WTC11 (cell line): ENCODE data around the gene BACE1-AS. TPM values are rescaled to one million over a fixed set of nuclear protein-coding genes. Genes with fewer than 3 reads are reported as not detected.

Experiments used
- ATAC-seq: fragments of 200-7000 bp; cut with Tn5 transposase; 2 replicates; pipeline ENCODE4 v1.10.0; 2021; ENCODE audit warnings: mild to moderate bottlenecking, moderate library complexity
- CTCF ChIA-PET: fragments of 300-600 bp; sonication (Branson Sonifier 250); formaldehyde crosslinking; loops from one replicate; lab custom pipeline; 2021; ENCODE audit warnings: antibody characterized with exemption; lab: Charles Lee
- POLR2A ChIA-PET: fragments of 350-600 bp; sonication (Branson Sonifier 250); formaldehyde crosslinking; loops from one replicate; lab custom pipeline; 2021; ENCODE audit warnings: antibody characterized with exemption; lab: Charles Lee
- DNase-seq: peaks from one replicate; pipeline ENCODE4 v3.0.0; 2021; ENCODE audit warnings: low spot score
- H3K27ac Mint-ChIP-seq: 2 replicates; pipeline ENCODE4 v1.8.0; 2021; ENCODE audit warnings: mixed read lengths
- H3K27me3 Mint-ChIP-seq: 2 replicates; pipeline ENCODE4 v1.8.0; 2021; ENCODE audit warnings: low read depth, mild to moderate bottlenecking, moderate library complexity, mixed read lengths
- H3K36me3 Mint-ChIP-seq: 2 replicates; pipeline ENCODE4 v1.8.0; 2021; ENCODE audit warnings: mixed read lengths
- H3K4me1 Mint-ChIP-seq: 2 replicates; pipeline ENCODE4 v1.8.0; 2022; ENCODE audit warnings: mixed read lengths
- H3K4me3 Mint-ChIP-seq: 2 replicates; pipeline ENCODE4 v1.8.0; 2021; ENCODE audit warnings: mild to moderate bottlenecking, moderate library complexity, mixed read lengths
- H3K9me3 Mint-ChIP-seq: 2 replicates; pipeline ENCODE4 v1.8.0; 2021; ENCODE audit warnings: mixed read lengths
- ELF4 ChIP-seq: sonication (generic); formaldehyde crosslinking; IDR thresholded peaks from 2 replicates; pipeline ENCODE4 v1.8.1; 2022; ENCODE audit warnings: low read depth, mild to moderate bottlenecking, moderate library complexity, missing genetic modification reagents
- MYBL2 ChIP-seq: sonication (generic); formaldehyde crosslinking; IDR thresholded peaks from 2 replicates; pipeline ENCODE4 v1.8.1; 2023; ENCODE audit warnings: mild to moderate bottlenecking, moderate library complexity, missing genetic modification reagents
- NFE2L1 ChIP-seq: sonication (generic); formaldehyde crosslinking; IDR thresholded peaks from 2 replicates; pipeline ENCODE4 v1.8.1; 2023; ENCODE audit warnings: missing genetic modification reagents
- NR1H2 ChIP-seq: sonication (generic); formaldehyde crosslinking; IDR thresholded peaks from 2 replicates; pipeline ENCODE4 v1.9.0; 2021; ENCODE audit warnings: mild to moderate bottlenecking, moderate library complexity, missing genetic modification reagents
- PRRX2 ChIP-seq: fragments of 250-450 bp; sonication (Bioruptor Pico); IDR thresholded peaks from 2 replicates; pipeline ENCODE4 v1.8.0; 2021; ENCODE audit warnings: mild to moderate bottlenecking
- RORB ChIP-seq: fragments of 250-450 bp; sonication (Bioruptor Pico); IDR thresholded peaks from 2 replicates; pipeline ENCODE4 v1.9.0; 2021; ENCODE audit warnings: mild to moderate bottlenecking
- TCF7 ChIP-seq: sonication (generic); formaldehyde crosslinking; IDR thresholded peaks from 2 replicates; pipeline ENCODE4 v1.8.0; 2022; ENCODE audit warnings: mild to moderate bottlenecking, low read depth, missing genetic modification reagents, moderate library complexity
- ZNF263 ChIP-seq: sonication (generic); formaldehyde crosslinking; IDR thresholded peaks from 2 replicates; pipeline ENCODE4 v1.8.1; 2022; ENCODE audit warnings: low read depth, mild to moderate bottlenecking, moderate library complexity, missing genetic modification reagents
- ZNF423 ChIP-seq: fragments of 250-450 bp; sonication (Bioruptor Pico); IDR thresholded peaks from 2 replicates; pipeline ENCODE4 v2.1.2; 2022; ENCODE audit warnings: mild to moderate bottlenecking, moderate library complexity
- ZNF671 ChIP-seq: fragments of 250-450 bp; sonication (Bioruptor Pico); IDR thresholded peaks from 2 replicates; pipeline ENCODE4 v1.8.0; 2021; ENCODE audit warnings: mild to moderate bottlenecking
- total RNA-seq: library from RNA; stranded (reverse); gene quantifications from 3 replicates; pipeline ENCODE4 v1.2.3, GENCODE V29; 2021
- TF ChIP-seq, protein P1 (sequence below): fragments of 250-450 bp; sonication (Bioruptor Pico); conservative IDR thresholded peaks from 2 replicates; pipeline ENCODE4 v1.9.0; 2021; ENCODE audit warnings: mild to moderate bottlenecking
- TF ChIP-seq, protein P2 (sequence below): sonication (generic); formaldehyde crosslinking; IDR thresholded peaks from 2 replicates; pipeline ENCODE4 v1.8.1; 2023; ENCODE audit warnings: mild to moderate bottlenecking, moderate library complexity, missing genetic modification reagents
- TF ChIP-seq, protein P3 (sequence below): sonication (generic); formaldehyde crosslinking; IDR thresholded peaks from 2 replicates; pipeline ENCODE4 v1.8.1; 2022; ENCODE audit warnings: mild to moderate bottlenecking, missing genetic modification reagents, moderate library complexity, borderline replicate concordance
- TF ChIP-seq, protein P4 (sequence below): sonication (generic); formaldehyde crosslinking; IDR thresholded peaks from 2 replicates; pipeline ENCODE4 v1.8.1; 2023; ENCODE audit warnings: mild to moderate bottlenecking, missing genetic modification reagents
- TF ChIP-seq, protein P5 (sequence below): sonication (generic); formaldehyde crosslinking; IDR thresholded peaks from 2 replicates; pipeline ENCODE4 v1.8.0; 2022; ENCODE audit warnings: missing genetic modification reagents
- TF ChIP-seq, protein P6 (sequence below): fragments of 250-450 bp; sonication (Bioruptor Pico); IDR thresholded peaks from 2 replicates; pipeline ENCODE4 v1.9.0; 2021; ENCODE audit warnings: mild to moderate bottlenecking, borderline replicate concordance

The BACE1-AS gene
- total RNA-seq, 1 experiment from 2014 or later: 13.8 TPM

DNA sequence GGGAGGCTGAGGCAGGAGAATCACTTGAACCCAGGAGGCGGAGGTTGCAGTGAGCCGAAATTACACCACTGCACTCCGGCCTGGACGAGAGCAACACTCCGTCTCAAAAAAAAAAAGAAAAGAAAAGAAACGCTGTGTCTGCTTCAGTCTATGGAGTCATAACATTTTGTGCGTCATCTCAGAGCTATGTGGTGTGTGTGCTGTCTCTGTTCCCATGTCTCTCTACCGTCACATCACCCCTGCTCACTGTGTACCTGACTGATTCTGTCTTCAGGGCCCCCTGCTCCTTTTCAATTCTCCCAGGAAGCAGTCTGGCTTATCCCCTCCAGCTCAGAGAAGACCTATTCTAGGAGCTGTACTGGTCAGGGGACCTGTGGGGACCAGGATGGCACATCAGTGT is 7.0 kb downstream of the BACE1-AS start (continued):
- TF ChIP-seq, protein P1, sequence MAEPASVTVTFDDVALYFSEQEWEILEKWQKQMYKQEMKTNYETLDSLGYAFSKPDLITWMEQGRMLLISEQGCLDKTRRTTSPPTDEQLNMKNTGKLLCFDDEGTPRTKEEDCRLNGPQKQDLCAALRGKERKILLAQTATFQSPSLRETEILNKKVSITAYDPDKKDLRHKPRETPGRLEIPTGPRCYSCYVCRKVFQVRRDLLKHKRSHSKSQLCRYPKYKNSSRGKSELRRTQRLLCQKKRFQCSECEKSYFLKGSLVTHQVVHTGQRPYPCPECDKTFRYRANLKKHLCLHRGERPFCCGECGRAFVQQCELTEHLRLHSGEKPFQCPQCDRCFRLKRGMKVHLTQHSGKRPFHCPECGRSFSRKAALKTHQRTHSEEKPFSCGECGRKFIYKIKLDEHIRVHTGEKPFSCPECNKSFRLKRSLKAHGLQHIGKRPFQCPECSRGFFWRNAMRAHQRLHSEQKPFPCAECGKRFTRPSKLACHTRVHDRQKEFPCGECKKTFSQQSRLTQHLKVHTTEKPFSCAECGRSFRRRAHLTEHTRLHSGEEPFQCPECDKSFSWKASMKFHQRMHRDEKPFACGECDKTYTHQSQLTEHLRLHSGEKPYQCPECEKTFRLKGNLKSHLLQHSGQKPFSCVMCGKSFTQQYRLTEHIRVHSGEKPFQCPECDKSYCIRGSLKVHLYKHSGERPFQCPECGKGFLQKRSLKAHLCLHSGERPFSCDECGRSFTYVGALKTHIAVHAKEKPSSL (CRISPR knock-in tag): no peak
- TF ChIP-seq ZNF263 (CRISPR knock-in tag): no peak
- TF ChIP-seq, protein P2, sequence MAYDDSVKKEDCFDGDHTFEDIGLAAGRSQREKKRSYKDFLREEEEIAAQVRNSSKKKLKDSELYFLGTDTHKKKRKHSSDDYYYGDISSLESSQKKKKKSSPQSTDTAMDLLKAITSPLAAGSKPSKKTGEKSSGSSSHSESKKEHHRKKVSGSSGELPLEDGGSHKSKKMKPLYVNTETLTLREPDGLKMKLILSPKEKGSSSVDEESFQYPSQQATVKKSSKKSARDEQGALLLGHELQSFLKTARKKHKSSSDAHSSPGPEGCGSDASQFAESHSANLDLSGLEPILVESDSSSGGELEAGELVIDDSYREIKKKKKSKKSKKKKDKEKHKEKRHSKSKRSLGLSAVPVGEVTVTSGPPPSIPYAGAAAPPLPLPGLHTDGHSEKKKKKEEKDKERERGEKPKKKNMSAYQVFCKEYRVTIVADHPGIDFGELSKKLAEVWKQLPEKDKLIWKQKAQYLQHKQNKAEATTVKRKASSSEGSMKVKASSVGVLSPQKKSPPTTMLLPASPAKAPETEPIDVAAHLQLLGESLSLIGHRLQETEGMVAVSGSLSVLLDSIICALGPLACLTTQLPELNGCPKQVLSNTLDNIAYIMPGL (CRISPR knock-in tag): no peak

DNA sequence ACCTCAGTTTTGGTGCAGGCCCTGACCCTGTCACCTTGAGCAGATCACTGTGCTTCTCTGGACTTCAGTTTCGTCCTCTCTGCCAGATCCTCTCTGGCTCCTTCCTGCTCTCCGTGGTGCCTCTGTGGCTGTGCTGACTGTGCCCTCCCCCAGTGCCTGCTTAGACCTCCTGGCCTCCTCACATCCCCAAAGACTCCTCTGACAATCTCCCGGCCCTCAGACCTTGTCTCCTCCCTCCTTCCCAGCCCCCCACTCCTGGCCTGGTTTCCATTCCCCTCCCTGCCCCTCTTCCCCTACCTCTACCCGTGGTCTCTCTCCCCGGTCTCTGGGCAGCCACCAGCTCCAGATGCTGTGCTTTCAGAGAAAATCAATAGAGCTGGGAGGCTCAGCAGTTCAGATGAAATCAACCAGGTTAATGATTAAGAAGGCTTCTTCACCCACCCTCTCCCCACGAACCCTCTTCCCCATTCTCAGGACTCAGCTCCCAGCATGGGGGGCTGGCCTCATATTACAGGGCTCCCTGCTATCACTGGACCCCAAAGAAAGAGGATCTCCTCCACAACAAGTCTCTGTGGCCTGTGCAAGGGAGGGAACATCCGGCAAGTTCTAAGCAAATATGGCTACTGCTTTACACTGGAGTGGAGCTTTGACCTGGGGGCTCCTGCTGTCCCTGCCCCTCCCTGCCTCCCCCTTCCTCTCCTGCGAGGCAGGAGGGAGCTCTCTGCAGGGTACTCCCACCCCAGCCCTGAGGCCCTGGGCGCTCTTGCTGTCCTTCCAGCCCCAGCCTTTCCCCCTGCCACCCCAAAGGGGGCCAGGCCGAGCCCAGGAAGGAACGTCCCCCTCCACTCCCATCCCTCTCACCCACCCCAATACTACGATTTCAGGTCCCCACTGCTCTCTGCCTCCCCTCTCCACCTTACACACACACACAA is 8.5 kb downstream of the BACE1-AS start:
- no peak for DNase-seq
- TF ChIP-seq, protein P3, sequence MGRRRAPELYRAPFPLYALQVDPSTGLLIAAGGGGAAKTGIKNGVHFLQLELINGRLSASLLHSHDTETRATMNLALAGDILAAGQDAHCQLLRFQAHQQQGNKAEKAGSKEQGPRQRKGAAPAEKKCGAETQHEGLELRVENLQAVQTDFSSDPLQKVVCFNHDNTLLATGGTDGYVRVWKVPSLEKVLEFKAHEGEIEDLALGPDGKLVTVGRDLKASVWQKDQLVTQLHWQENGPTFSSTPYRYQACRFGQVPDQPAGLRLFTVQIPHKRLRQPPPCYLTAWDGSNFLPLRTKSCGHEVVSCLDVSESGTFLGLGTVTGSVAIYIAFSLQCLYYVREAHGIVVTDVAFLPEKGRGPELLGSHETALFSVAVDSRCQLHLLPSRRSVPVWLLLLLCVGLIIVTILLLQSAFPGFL (CRISPR knock-in tag): no peak
- TF ChIP-seq NR1H2 (CRISPR knock-in tag) (no peak), ZNF423 (CRISPR knock-in tag) (no peak)
- ATAC-seq: peak; percentile 13
- ChIA-PET POLR2A (no interaction called here), CTCF (interaction anchor here (1.9 kb wide), 1 partner anchor 127 kb away, joined by 6 read pairs; no protein-coding TSS in a partner anchor)
- Mint-ChIP-seq H3K9me3 (no peaks in the 10 kb centered on the region), H3K4me3 (no peak overlapping the region), H3K27ac (0 out of 2 replicates have a peak overlapping the region, but pooled peaks have one; percentile 6), H3K36me3 (no peaks in the 10 kb centered on the region), H3K27me3 (peaks cover 4% of the 10 kb centered on the region; the same call in 1 of the 2 replicates), H3K4me1 (peaks cover 33% of the 10 kb centered on the region)

DNA sequence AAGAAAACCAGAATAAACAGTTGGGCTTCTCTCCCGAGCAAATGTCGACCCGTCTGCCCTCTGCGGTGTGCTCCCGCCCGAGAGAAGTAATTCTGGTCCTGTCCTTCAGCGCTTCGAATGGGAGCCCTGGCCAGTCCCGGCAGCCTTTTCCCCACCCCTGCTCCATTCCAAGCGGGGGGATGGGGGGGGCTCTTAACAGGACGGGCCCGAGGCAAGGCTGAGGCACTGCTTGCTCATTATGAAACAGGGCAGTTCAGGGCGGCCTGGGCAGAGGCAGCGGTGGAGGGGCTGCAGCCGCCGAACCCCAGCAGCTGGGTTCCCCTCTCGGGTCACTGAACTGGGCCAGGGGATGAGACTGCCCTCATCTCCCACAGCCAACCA is 9.1 kb downstream of the BACE1-AS start:
- DNase-seq (peak; percentile 64), ATAC-seq (peak; percentile 59)
- Mint-ChIP-seq H3K27me3 (peaks cover 4% of the 10 kb centered on the region; the same call in 1 of the 2 replicates), H3K4me1 (peaks cover 35% of the 10 kb centered on the region), H3K4me3 (no peak overlapping the region), H3K36me3 (no peaks in the 10 kb centered on the region), H3K9me3 (no peaks in the 10 kb centered on the region), H3K27ac (0 out of 2 replicates have a peak overlapping the region, but pooled peaks have one; percentile 6)
- ChIA-PET CTCF (no interaction called here), POLR2A (no interaction called here)
- TF ChIP-seq NFE2L1 (CRISPR knock-in tag) (no peak), MYBL2 (no peak), TCF7 (CRISPR knock-in tag) (no peak), RORB (CRISPR knock-in tag) (no peak), ELF4 (CRISPR knock-in tag) (no peak), PRRX2 (CRISPR knock-in tag) (no peak), ZNF671 (CRISPR knock-in tag) (no peak)
- TF ChIP-seq, protein P4, sequence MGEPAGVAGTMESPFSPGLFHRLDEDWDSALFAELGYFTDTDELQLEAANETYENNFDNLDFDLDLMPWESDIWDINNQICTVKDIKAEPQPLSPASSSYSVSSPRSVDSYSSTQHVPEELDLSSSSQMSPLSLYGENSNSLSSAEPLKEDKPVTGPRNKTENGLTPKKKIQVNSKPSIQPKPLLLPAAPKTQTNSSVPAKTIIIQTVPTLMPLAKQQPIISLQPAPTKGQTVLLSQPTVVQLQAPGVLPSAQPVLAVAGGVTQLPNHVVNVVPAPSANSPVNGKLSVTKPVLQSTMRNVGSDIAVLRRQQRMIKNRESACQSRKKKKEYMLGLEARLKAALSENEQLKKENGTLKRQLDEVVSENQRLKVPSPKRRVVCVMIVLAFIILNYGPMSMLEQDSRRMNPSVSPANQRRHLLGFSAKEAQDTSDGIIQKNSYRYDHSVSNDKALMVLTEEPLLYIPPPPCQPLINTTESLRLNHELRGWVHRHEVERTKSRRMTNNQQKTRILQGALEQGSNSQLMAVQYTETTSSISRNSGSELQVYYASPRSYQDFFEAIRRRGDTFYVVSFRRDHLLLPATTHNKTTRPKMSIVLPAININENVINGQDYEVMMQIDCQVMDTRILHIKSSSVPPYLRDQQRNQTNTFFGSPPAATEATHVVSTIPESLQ (CRISPR knock-in tag): no peak
- TF ChIP-seq, protein P5, sequence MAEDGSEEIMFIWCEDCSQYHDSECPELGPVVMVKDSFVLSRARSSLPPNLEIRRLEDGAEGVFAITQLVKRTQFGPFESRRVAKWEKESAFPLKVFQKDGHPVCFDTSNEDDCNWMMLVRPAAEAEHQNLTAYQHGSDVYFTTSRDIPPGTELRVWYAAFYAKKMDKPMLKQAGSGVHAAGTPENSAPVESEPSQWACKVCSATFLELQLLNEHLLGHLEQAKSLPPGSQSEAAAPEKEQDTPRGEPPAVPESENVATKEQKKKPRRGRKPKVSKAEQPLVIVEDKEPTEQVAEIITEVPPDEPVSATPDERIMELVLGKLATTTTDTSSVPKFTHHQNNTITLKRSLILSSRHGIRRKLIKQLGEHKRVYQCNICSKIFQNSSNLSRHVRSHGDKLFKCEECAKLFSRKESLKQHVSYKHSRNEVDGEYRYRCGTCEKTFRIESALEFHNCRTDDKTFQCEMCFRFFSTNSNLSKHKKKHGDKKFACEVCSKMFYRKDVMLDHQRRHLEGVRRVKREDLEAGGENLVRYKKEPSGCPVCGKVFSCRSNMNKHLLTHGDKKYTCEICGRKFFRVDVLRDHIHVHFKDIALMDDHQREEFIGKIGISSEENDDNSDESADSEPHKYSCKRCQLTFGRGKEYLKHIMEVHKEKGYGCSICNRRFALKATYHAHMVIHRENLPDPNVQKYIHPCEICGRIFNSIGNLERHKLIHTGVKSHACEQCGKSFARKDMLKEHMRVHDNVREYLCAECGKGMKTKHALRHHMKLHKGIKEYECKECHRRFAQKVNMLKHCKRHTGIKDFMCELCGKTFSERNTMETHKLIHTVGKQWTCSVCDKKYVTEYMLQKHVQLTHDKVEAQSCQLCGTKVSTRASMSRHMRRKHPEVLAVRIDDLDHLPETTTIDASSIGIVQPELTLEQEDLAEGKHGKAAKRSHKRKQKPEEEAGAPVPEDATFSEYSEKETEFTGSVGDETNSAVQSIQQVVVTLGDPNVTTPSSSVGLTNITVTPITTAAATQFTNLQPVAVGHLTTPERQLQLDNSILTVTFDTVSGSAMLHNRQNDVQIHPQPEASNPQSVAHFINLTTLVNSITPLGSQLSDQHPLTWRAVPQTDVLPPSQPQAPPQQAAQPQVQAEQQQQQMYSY (CRISPR knock-in tag): no peak
- TF ChIP-seq, protein P6, sequence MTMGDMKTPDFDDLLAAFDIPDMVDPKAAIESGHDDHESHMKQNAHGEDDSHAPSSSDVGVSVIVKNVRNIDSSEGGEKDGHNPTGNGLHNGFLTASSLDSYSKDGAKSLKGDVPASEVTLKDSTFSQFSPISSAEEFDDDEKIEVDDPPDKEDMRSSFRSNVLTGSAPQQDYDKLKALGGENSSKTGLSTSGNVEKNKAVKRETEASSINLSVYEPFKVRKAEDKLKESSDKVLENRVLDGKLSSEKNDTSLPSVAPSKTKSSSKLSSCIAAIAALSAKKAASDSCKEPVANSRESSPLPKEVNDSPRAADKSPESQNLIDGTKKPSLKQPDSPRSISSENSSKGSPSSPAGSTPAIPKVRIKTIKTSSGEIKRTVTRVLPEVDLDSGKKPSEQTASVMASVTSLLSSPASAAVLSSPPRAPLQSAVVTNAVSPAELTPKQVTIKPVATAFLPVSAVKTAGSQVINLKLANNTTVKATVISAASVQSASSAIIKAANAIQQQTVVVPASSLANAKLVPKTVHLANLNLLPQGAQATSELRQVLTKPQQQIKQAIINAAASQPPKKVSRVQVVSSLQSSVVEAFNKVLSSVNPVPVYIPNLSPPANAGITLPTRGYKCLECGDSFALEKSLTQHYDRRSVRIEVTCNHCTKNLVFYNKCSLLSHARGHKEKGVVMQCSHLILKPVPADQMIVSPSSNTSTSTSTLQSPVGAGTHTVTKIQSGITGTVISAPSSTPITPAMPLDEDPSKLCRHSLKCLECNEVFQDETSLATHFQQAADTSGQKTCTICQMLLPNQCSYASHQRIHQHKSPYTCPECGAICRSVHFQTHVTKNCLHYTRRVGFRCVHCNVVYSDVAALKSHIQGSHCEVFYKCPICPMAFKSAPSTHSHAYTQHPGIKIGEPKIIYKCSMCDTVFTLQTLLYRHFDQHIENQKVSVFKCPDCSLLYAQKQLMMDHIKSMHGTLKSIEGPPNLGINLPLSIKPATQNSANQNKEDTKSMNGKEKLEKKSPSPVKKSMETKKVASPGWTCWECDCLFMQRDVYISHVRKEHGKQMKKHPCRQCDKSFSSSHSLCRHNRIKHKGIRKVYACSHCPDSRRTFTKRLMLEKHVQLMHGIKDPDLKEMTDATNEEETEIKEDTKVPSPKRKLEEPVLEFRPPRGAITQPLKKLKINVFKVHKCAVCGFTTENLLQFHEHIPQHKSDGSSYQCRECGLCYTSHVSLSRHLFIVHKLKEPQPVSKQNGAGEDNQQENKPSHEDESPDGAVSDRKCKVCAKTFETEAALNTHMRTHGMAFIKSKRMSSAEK (CRISPR knock-in tag): no peak
